SKM-1 treated with dmso at 0.1 percent for 144 hours (cell line): ENCODE results near the gene TSBP1.
A peak's percentile ranks its signal among the peaks of the same experiment; 100 is the strongest.
"Not testable (repeated sequence)": the region's sequence is repeated elsewhere in the genome, so short reads cannot be mapped to it uniquely, and the experiment has no call there.

ENCODE experiments used
- DNase-seq: peaks from one replicate; lab custom pipeline; 2025; ENCODE audit not compliant: unreplicated experiment; lab: John Stamatoyannopoulos, UW

The TSBP1 gene

GRCh38 chr6:32290886-32291450, 80.7 kb downstream of the TSBP1 start:
- no peak for DNase-seq

- no peak for DNase-seq
Measured at GRCh38 chr6:32288426-32288825, 83.3 kb downstream of the TSBP1 start.

GRCh38 chr6:32273801-32274577, 97.7 kb downstream of the TSBP1 start:
- DNase-seq: not testable (repeated sequence)

- DNase-seq: no peak
Measured at GRCh38 chr6:32271429-32271828, 100.3 kb downstream of the TSBP1 start.

DNA sequence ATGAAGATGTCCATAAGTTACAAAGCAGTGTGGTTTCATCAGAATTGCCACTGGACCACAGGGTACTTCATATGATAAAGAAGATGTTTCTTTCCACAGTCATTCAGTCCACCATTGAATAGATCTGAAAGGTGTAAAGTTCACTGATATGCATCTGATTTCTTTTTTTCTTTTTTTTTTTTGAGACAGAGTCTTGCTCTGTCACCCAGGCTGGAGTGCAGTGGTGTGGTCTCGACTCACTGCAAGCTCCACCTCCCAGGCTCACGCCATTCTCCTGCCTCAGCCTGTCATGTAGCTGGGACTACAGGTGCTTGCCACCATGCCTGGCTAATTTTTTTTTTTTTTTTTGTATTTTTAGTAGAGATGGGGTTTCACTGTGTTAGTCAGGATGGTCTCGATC, 103.2 kb downstream of the TSBP1 start:
- DNase-seq: not testable (repeated sequence)

GRCh38 chr6:32267035-32267434, 104.7 kb downstream of the TSBP1 start:
- DNase-seq: no peak

DNA sequence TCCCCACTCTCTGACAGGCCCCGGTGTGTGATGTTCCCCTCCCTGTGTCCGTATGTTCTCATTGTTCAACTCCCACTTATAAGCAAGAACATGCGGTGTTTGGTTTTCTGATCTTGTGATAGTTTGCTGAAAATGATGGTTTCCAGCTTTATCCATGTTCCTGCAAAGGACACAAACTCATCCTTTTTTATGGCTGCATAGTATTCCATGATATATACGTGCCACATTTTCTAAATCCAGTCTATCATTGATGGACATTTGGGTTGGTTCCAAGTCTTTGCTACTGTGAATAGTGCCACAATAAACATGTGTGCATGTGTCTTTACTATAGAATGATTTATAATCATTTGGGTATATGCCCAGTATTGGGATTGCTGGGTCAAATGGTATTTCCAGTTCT, 114.4 kb downstream of the TSBP1 start:
- DNase-seq: not testable (repeated sequence)

DNA sequence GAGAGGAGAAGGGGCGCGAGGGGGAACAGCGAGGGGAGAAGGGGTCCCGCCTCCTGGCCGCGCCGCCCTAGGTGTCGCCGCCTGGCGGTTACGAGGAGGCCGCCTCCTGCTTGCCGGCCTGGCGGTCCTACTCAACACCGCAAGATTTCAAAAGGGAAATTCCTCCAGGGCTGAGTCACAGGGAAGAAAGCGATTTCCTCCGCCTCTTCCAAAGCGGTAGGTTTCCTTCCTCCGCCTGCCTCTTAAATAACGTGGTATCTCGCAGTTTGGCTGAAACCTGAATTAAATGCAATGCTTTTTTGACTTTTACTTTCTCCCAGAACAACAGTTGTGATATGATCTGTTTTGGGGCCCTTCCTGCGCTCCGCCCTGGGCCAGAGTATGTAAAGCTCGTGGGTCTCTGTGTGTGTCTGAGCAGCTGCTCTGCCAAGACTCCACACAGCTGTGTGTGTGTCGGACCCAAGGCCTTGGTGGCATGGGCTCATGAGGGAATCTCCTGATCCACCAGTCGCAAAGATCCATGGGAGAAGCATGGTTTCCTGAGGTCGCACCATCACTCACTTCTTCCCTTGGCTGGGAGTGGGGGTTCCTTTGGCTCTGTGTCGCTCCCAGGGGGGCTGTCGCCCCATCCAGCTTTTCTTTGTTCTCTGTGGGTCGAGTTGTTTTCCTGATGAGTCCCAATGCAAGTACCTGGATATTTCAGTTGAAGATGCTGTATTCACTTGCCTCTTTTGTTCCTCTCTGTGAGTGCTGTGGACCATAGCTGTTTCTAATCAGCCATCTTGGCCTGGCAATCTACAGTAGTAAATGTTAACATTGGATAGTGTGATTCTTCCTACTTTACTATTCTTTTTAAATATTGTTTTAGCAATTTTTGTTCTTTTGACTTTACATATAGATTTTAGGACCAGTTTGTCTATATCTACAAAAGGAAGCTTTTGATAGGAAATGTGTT, 116.2 kb downstream of the TSBP1 start:
- DNase-seq: peak; percentile 53

GRCh38 chr6:32254761-32255198, 116.9 kb downstream of the TSBP1 start:
- no peak for DNase-seq

GRCh38 chr6:32252331-32253009, 119.2 kb downstream of the TSBP1 start:
- peak; percentile 41 for DNase-seq

DNA sequence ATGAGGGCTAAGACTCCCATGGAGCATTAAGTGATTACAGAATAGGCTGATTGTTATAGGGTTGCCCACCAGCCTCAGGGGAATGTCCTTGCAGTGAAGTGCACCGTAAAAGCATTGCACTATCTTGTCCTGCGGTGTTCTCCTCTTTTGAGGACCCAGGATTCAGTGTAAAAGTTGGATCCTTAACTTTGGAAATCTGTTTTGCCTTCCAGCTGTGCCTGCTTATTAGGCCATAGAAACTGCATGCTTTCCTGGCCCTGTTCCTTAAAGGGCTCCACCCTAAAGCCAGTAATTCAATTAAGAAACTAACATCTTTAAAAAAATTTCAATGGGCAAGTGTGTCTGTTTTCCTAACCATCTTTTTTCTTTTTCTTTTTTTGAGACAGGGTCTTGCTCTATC, 122.4 kb downstream of the TSBP1 start:
- DNase-seq: no peak

DNA sequence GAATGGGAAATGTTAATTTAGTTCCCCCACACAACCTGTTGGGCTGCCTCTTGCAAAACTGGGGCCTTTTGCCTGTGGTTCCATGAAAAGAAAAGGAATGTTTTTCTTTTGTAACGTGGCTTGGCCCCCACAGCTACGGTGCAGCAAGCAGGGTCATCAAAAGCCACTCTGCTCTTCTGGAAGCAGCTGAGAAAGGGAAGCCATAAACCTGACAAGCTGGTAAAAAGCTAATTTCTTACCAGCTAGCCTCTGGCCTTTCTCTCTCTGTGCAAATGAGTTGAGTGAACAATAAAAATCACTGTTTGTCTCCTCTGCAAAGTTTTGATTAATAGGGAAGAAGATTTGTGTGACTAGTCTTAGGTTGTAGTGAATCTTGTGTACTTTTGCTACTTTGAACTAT, 124.3 kb downstream of the TSBP1 start:
- DNase-seq: no peak

- DNase-seq: peak; percentile 69
Measured at GRCh38 chr6:32244946-32245398, 126.7 kb downstream of the TSBP1 start.

DNA sequence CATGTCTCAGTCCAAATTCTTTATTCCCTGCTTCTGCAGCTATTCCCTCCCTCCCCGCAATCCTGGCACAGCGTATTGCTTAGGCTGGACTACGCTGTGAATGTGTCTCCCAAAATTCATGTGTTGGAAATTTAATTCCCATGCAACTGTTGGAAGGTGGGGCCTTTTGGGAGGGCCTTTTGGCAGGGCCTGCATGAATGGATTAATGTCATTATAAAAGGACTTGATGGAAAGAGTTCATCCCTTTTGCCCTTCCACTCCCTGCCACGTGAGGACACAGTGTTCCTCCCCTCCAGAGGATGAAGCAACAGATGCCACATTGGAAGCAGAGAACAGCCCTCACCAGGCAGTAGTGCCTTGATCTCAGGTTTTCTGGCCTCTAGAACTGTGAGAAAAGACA, 127.4 kb downstream of the TSBP1 start:
- DNase-seq: no peak
